GM21786 (cell line): ENCODE data around the gene C5orf52.
"Not testable (repeated sequence)": the region's sequence is repeated elsewhere in the genome, so short reads cannot be mapped to it uniquely, and the experiment has no call there.

ENCODE experiments used
- ATAC-seq: cut with Tn5 transposase; IDR thresholded peaks from one replicate; pipeline ENCODE4 v1.9.1; 2021; ENCODE audit not compliant: unreplicated experiment

The C5orf52 gene

GRCh38 chr5:157721159-157721558 is 49.8 kb downstream of the C5orf52 start:
- ATAC-seq: no peak

- ATAC-seq: not testable (repeated sequence)
Measured at GRCh38 chr5:157722895-157723294, 51.6 kb downstream of the C5orf52 start.

GRCh38 chr5:157726607-157727006 is 55.3 kb downstream of the C5orf52 start:
- ATAC-seq: not testable (repeated sequence)

- ATAC-seq: not testable (repeated sequence)
Measured at GRCh38 chr5:157727858-157728257, 56.5 kb downstream of the C5orf52 start.
